Omental fat pad (tissue), 4 donors: ENCODE measurements around the gene GAST. TPM values are rescaled to one million over a fixed set of nuclear protein-coding genes. Genes with fewer than 3 reads are reported as not detected.

ENCODE experiments used
- ATAC-seq: fragments of 150-250 bp; one replicate; pipeline ENCODE4 v1.9.1; 2016; ENCODE audit warnings: mild to moderate bottlenecking, moderate library complexity; ENCODE audit not compliant: low FRiP score
- DNase-seq: peaks from one replicate; pipeline ENCODE4 v3.0.0-alpha.2; 2019; ENCODE audit warnings: low spot score
- total RNA-seq, 4 donors: library from RNA; depleted of rRNA; stranded (reverse); fragments of >200 nt; gene quantifications; one replicate each; pipeline ENCODE4 v1.1.0, GENCODE V29; 2016
- TF ChIP-seq, protein P1 (sequence below), 3 donors: fragments of 450-650 bp; IDR thresholded peaks; one replicate each; pipeline ENCODE4 v1.5.1; 2016 to 2017; ENCODE audit warnings: antibody characterized with exemption in 3 of 3, mild to moderate bottlenecking in 3 of 3, moderate library complexity in 2 of 3

The GAST gene
- total RNA-seq, 4 donors from 2014 or later, result not detected

GRCh38 chr17:41722231-41722630 lies 10.1 kb downstream of the GAST start:
- ATAC-seq (no peak), DNase-seq (no peak)
- TF ChIP-seq, protein P1, sequence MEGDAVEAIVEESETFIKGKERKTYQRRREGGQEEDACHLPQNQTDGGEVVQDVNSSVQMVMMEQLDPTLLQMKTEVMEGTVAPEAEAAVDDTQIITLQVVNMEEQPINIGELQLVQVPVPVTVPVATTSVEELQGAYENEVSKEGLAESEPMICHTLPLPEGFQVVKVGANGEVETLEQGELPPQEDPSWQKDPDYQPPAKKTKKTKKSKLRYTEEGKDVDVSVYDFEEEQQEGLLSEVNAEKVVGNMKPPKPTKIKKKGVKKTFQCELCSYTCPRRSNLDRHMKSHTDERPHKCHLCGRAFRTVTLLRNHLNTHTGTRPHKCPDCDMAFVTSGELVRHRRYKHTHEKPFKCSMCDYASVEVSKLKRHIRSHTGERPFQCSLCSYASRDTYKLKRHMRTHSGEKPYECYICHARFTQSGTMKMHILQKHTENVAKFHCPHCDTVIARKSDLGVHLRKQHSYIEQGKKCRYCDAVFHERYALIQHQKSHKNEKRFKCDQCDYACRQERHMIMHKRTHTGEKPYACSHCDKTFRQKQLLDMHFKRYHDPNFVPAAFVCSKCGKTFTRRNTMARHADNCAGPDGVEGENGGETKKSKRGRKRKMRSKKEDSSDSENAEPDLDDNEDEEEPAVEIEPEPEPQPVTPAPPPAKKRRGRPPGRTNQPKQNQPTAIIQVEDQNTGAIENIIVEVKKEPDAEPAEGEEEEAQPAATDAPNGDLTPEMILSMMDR (IDR thresholded peaks at IDR 0.05), result no peak

GRCh38 chr17:41723801-41724475 lies 11.8 kb downstream of the GAST start:
- ATAC-seq (no peak), DNase-seq (no peak)
- TF ChIP-seq, protein P1 (IDR thresholded peaks at IDR 0.05), result no peak

- TF ChIP-seq, protein P1 (IDR thresholded peaks at IDR 0.05), result no peak
- no peak for DNase-seq
- no peak for ATAC-seq
Observed at GRCh38 chr17:41724476-41725050, 12.4 kb downstream of the GAST start.

- ATAC-seq (no peak), DNase-seq (no peak)
- TF ChIP-seq, protein P1 (IDR thresholded peaks at IDR 0.05), result no peak
Observed at GRCh38 chr17:41725134-41725533, 13.0 kb downstream of the GAST start.

DNA sequence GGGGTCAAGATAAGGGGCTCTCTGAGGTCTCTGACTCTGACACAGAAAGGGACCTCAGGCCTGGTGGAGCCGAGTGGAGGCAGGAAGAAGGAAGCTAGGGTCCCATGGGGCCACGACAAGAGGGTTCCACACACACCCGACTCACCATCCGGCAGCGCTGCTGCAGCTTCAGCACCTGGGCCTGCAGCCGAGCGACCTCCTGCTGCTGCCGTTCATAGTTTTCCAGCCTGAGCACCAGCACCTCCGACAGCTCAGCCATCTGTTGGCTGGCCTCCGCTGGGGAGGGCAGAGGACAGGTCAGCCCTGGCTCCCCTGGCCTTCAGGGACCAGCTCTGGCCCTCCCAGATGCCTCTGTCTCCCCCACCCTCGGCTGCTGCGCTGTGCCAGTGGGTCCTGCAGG lies 15.9 kb downstream of the GAST start:
- TF ChIP-seq, protein P1 (IDR thresholded peaks at IDR 0.05), result no peak
- DNase-seq, result no peak
- no peak for ATAC-seq

GRCh38 chr17:41730479-41730878 lies 18.3 kb downstream of the GAST start:
- DNase-seq (no peak), ATAC-seq (no peak)
- TF ChIP-seq, protein P1 (IDR thresholded peaks at IDR 0.05), result no peak

DNA sequence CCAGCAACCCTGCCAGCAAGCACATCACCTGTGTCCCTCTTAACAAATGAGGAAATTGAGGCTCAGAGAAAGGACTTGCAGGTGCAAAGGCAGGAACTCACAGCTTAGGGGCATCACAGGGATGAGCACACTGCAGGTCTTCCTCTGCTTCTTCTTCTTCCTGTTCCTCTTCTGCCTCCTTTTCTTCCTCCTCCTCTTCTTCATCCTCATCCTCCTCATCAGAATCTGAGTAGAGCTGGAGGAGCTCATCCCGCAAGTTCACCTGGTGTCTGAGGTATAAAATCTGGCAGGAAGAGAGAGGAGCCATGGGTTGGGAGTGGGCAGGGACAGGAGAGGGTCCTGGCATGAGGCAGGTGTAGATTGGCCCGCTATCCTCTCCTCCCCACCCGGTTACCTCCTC lies 19.7 kb downstream of the GAST start:
- DNase-seq, result no peak
- TF ChIP-seq, protein P1 (IDR thresholded peaks at IDR 0.05), result no peak
- ATAC-seq, result no peak
